Measurements from ENCODE around the gene DSC3.

GRCh38 chr18:31044926-31045325, 2.4 kb upstream of the DSC3 start:
- TF ChIP-seq CTCF (IDR thresholded peaks at IDR 0.05) = no peak
- no peak for TF ChIP-seq POLR2A (IDR thresholded peaks at IDR 0.05)
- no peak for TF ChIP-seq POLR2AphosphoS5 (IDR thresholded peaks at IDR 0.05)
